Measurements from ENCODE around the gene PDE4B. TPM values are rescaled to one million over a fixed set of nuclear protein-coding genes. Genes with fewer than 3 reads are reported as not detected.

The PDE4B gene
- total RNA-seq, 1 experiment from 2014 or later, result not detected

- Mint-ChIP-seq H3K27me3 (ENCODE audit: insufficient read depth, unreplicated experiment) (no peaks in the 10 kb centered on the region), H3K9me3 (ENCODE audit: unreplicated experiment) (peaks cover 17% of the 10 kb centered on the region), H3K36me3 (ENCODE audit: insufficient read depth, unreplicated experiment) (no peaks in the 10 kb centered on the region), H3K4me3 (ENCODE audit: unreplicated experiment) (no peak overlapping the region), H3K4me1 (ENCODE audit: low read depth, unreplicated experiment) (no peaks in the 10 kb centered on the region), H3K27ac (ENCODE audit: unreplicated experiment) (no peak overlapping the region)
- no peak for DNase-seq
- Histone ChIP-seq H3K9me3 (no peaks in the 10 kb centered on the region), H3K36me3 (ENCODE audit: control insufficient read depth, insufficient read depth, low read length) (no peaks in the 10 kb centered on the region), H3K4me3 (ENCODE audit: low read depth, low read length) (no peak overlapping the region), H3K4me1 (no peaks in the 10 kb centered on the region), H3K27me3 (replicated peaks; ENCODE audit: control insufficient read depth, insufficient read depth, low read length) (no peaks in the 10 kb centered on the region)
- TF ChIP-seq CTCF (IDR thresholded peaks at IDR 0.05; ENCODE audit: insufficient read depth in 1 of 2, low read depth in 1 of 2, low read length in 1 of 2, severe bottlenecking in 1 of 2, unreplicated experiment in 1 of 2), result no peak
- intact Hi-C loops (cut with micrococcal nuclease; ENCODE audit: unreplicated experiment), result no loop called here
- no TSS peak for BruUV-seq (replicated peaks)
- ChIA-PET CTCF (no interaction called here), POLR2A (no interaction called here)
These were observed 630.1 kb downstream of the PDE4B start for GRCh38 chr1:66422804-66423203.
